GM18511 (cell line): ENCODE results near the gene ARL2BP.
"Not testable (repeated sequence)": the region's sequence is repeated elsewhere in the genome, so short reads cannot be mapped to it uniquely, and the experiment has no call there.

Experiments used
- ATAC-seq: cut with Tn5 transposase; IDR thresholded peaks from one replicate; pipeline ENCODE4 v1.9.1; 2021; ENCODE audit warnings: mild to moderate bottlenecking, moderate library complexity; ENCODE audit not compliant: unreplicated experiment

ARL2BP gene

GRCh38 chr16:57262841-57263540, 17.9 kb downstream of the ARL2BP start:
- no peak for ATAC-seq

DNA sequence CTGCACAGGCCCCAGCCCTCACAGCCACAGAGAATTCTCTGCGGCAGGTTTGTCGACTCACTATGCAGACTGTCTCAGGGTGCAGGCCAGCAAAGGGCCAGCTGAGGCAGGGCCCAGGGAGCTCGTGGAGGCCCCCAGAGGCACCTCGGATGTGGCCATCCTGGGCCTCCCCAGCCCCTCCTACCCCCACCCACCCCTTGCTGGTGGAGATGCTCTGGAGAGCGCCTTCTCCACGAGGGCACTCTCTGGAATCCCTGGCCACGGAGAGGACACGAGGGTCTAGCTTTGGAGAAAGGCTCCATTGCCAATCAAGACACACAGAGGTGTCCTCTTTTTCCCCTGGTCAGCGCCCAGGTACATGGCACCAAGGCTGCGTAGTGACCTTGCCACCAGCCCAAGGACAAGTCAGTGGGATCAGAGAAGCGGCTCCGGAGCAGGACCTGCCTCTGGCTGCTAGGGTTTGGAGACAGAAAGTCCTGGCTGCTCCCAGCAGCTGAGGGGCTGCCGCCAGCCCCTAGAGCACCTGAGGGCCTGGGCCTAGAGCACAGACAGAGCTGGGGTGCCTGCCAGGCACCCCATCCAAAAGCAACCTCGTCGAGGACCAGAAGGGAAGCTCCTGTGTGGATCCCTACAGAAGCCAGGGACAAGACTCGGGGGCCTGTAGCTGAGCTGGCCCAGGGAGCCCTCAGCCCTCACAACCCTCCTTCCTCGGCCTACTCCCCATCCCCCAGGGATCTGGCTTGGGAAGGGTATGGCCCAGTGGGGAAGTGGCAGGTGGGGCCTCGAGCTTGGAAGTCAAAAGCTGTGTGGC, 18.7 kb downstream of the ARL2BP start:
- ATAC-seq = no peak

GRCh38 chr16:57264381-57264780, 19.3 kb downstream of the ARL2BP start:
- no peak for ATAC-seq

DNA sequence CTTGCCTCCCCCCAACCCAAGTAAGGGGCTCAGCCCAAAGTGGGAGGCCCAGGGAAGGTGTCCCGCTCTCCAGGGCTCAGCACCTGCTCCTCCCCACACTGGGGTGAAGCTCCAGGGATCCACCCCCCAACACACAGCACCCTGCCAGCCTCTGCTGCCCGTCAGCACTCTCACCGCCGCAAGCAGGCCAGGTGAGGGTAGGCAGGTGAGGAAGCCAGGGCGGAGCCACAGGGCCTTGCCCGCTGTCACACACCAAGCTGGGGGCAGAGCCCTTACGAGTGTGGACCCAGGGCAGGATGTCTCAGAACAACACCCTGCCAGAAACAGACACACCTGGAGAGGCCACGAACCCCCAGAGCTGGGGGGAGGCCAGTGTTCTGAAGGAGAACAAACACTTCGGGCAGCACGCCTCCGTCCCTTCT, 19.9 kb downstream of the ARL2BP start:
- ATAC-seq = no peak

DNA sequence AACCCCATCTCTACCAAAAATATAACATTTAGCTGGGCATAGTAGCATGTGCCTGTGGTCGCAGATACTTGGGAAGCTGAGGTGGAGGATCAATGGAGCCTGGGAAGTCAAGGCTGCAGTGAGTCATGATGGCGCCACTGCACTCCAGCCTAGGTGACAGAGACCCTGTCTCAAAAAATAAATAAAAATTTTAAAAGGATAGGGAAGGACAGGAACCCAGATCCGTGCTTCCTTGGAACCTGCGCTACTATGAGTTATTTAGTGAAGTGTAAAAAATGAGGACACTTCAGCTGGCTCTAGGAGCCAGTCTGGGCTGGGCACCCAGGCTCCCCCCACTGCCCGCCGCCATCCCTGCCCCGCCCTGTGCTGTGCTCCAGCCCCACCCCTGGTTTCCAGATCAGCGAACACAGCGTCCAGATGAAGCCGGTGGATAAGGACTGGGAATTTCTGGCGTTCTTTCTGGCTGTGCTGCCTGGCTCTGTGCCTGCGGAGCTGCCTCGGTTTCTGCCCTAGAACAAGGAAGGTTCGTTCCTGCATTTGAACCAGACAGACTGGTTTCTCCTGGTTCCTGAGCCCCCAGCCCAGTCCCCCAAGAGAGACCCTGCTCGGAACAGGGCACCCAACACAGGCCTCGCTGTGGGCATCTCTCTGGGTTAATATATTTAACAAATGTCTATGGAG, 20.9 kb downstream of the ARL2BP start:
- ATAC-seq = no peak

DNA sequence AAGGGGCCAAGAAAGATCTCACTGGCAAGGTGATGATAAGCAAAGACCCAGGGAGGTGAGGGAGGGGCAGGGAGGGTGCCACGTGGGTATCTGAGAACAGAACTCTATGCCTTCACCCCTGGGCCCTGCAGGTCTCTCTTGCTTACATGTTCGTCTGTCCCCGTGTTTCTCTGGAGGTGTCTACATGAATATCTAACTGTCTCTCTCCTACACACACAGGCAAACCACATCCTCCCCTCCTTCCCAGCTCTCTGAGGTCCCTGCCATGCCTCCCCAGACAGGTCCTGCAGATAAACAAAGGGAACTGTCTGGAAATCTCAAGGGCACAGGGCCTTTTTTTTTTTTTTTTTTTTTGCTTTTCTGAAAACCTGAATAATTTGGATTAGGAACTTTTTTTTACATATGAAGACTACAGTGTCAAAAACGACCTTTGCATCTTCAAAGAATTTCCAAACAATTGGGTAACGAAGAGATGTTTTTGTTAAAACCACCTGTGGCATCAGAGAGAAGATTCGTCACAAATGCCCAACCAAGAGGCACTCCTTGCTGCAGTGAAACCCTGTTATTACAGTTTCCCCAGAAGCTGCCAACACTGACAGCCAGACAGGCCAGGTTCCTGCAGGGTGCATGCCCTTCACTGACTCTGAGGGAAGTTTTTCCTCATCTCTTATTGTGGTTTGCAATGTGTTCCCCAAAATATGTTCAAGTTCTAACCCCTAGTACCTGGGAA, 21.6 kb downstream of the ARL2BP start:
- ATAC-seq = no peak

DNA sequence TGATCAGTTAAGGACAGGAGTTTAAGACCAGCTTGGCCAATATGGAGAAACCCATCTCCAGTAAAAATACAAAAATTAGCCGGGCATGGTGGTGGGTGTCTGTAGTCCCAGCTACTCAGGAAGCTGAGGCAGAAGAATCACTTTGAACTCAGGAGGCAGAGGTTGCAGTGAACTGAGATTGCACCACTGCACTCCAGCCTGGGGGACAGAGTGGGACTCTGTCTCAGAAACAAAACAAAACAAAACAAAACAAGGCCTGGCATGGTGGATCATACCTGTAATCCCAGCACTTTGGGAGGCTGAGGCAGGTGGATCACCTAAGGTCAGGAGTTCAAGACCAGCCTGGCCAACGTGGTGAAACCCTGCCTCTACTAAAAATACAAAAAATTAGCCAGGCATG, 22.3 kb downstream of the ARL2BP start:
- not testable (repeated sequence) for ATAC-seq

DNA sequence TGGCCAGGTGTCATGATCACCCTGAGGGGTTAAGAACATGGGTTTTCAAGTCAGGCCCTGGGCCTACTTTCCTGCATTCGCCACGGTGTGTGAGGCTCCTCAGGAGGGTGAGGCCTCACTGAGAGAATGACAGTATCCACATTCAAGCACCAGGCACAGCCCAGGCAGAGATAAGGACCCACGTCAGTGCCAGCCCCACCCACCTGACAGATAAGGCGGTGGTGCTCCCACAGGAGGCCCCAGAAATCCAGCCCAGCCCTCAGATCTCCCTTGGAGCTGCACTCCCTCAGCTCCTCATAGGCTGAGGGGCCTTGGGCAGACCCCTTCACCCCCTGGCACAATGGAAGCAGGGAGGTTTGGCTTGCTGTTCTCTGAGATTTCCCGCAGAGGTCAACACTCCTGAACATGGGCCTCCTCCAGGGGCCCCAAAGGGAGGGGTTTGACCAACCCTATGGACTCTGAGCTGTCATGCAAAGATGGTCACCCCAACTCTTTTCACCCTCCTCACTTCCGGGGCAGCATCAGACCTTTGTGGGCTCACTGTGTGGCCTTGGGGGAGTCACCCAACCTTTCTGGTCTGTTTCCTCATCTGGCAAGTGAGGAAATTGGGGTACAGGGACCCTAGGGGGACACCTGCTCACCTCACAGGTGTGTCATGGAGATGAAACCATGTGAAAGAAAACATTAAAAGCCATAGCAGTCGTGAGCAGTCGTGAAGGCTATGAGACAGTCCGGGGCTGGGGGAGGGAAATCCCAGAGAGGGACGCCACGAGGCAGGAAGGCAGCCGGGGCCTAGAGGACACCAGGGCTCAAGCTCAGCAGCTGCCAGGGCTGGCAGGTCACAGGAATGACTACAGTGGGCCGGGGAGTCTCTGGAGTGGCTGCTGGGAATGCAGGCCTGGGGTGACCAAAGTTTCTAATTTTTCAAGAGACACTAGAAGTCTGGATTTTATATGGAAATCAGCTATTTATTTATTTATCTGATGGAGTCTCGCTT, 24.0 kb downstream of the ARL2BP start:
- no peak for ATAC-seq

DNA sequence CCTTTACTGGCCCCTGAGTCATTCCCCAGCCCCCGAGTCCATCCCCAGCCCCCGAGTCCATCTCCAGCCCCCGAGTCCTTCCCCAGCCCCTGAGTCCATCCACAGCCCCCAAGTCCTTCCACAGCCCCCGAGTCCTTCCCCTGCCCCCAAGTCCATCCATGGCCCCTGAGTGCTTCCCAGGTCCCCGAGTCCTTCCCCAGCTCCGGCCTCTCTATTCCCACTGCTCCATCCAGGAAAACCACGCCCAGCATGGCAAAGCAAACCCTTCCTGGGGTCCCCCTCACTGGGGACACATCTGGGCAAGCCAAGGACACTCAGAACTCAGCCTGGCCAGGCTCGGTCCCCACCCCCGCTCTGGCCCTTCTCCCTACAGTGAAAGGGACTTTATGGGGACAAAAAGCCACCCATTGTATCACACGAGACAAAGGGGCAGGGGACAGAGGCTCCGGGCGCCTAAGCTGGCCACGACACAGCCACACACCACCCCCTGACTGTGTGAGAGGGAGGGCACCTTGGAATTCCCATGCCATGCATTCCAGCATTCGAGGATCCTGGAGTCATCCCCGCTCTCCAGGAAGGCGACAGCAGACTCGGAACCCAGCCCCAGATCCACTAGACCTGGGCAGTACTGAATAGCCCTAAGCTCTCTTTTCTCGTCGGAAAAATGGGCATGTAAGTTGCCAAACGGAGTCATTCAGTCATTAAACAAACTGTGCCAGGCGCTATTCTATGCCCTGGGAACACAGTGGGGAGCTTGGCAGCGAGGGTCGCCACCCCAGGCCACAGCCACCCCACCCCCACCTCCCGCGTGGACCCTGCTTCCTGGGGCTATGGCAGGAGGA, 25.4 kb downstream of the ARL2BP start:
- ATAC-seq = no peak

DNA sequence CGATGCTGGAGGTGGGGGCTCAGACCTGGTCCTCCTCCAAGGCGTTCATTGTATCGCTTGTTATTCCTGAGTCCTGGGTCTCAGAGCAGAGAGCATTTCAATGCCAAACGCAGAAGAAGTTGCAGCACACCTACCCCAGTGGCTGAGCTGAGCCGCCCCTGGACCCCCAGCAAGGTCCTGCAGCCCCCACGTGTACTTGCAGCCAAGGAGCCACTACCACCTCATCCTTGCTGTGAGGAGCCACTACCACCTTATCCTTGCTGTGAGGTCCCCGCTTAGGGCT, 25.9 kb downstream of the ARL2BP start:
- no peak for ATAC-seq

GRCh38 chr16:57271867-57272495, 26.9 kb downstream of the ARL2BP start:
- no peak for ATAC-seq

GRCh38 chr16:57273359-57273758, 28.3 kb downstream of the ARL2BP start:
- no peak for ATAC-seq

- ATAC-seq = no peak
These were observed 28.8 kb downstream of the ARL2BP start for GRCh38 chr16:57273826-57274225.

DNA sequence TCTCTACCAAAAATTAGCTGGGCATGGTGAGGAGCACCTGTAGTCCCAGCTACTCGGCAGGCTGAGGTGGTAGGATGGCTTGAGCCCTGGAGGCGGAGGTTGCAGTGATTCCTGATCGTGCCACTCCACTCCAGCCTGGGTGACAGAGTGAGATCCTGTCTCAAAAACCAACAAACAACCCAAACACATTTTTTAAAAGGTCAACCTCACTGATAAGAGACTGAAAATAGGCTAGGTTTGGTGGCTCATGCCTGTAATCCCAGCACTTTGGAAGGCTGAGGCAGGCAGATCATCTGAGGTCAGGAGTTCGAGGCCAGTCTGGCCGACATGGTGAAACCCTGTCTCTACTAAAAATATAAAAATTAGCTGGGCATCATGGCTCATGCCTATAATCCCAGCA, 30.9 kb downstream of the ARL2BP start:
- not testable (repeated sequence) for ATAC-seq

DNA sequence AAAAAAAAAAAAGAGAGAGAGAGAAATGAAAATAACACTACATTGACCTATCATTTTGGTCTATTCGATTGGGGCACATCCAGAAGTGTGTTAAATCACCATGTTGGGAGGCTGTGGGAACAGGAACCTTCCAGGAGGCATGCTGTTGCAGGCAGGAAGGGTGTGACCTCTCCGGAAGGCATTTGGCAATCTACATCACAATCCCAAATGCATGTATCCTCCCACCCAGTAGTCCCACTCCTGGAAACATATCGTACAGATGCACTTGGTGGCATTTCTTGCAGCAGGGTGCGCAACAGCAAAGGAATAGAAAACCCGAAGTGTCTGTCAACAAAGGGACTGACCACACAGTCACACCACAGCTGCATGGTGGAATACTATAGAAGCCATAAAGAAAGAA, 31.5 kb downstream of the ARL2BP start:
- ATAC-seq = no peak

DNA sequence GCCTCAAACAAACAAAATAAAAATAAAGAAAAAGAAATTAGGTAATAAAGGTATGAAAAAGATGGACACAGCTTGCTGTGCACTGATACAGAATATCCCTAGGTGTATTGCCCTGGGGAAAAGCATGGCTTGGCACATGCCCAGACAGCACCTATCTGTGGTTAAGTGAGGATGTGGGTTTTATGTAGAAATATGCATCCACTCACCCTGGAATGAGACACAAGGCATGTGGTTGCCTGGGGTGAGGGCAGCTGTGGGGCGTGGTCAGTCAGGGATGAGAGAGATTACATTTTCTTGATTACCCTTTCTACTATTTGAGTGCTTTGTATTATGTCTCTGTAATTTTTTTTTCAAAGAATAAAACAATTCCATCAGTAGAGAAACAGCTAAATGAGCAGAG, 32.5 kb downstream of the ARL2BP start:
- peak; percentile 56 for ATAC-seq

DNA sequence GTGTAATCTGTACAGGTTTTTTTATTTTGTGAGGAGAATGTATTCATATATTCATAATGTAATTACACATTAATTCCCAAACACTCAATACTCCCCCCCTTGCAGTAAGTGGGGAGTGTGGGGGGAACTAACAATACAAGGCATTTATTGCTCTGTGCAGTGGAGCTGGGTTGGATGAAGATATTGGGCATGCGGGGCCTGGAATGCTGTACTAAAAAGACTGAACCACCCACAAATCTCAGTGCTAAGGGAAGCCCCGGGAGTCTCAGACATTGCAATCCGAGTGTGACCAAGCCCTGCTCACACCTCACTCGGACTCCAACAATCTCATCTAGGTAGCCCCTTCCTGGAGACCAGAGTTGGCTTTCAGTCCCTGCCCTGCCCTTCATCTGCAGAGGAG, 33.4 kb downstream of the ARL2BP start:
- no peak for ATAC-seq

- ATAC-seq = no peak
These were observed 35.0 kb downstream of the ARL2BP start for GRCh38 chr16:57279780-57280638.
